Epithelial cell of proximal tubule (primary cell): ENCODE results near the gene NFATC2IP. TPM values are rescaled to one million over a fixed set of nuclear protein-coding genes. Genes with fewer than 3 reads are reported as not detected.

Experiments
- DNase-seq: peaks from one replicate; pipeline ENCODE4 v3.0.0-alpha.2; 2011; ENCODE audit warnings: low read depth
- H3K4me3 ChIP-seq: 2 replicates; pipeline ENCODE4 v1.5.1; 2011; ENCODE audit warnings: low read depth, mild to moderate bottlenecking, low read length
- CTCF ChIP-seq: conservative IDR thresholded peaks from 2 replicates; pipeline ENCODE4 v1.5.1; 2012; ENCODE audit warnings: low read depth, mild to moderate bottlenecking, low read length
- total RNA-seq: library from RNA; depleted of rRNA; stranded (reverse); fragments of >200 nt; gene quantifications from 2 replicates; pipeline ENCODE4 v1.2.3, GENCODE V29; 2015

Gene NFATC2IP
- total RNA-seq = 24.7 and 35.1 TPM in 2 replicates

GRCh38 chr16:28950648-28951409 lies at the start of gene NFATC2IP:
TSS of gene NFATC2IP (plus strand) at chr16:28950937. CDS start at chr16:28951012, 75 bp downstream.
- peak within 1 kb of the TSS; percentile 97 for H3K4me3 ChIP-seq
- TF ChIP-seq CTCF = no peak
- DNase-seq = peak; percentile 96

GRCh38 chr16:28901862-28902261 lies 48.9 kb upstream of the NFATC2IP start:
- no peak for TF ChIP-seq CTCF
- no peak for DNase-seq

GRCh38 chr16:28902909-28903308 lies 47.8 kb upstream of the NFATC2IP start:
- H3K4me3 ChIP-seq = no peak overlapping the region
- TF ChIP-seq CTCF = no peak
- DNase-seq = no peak

More at GRCh38 chr16:28901862-28902261, 48.9 kb upstream of the NFATC2IP start:
- H3K4me3 ChIP-seq = no peak overlapping the region

GRCh38 chr16:28903344-28904042 lies 47.2 kb upstream of the NFATC2IP start:
- no peak overlapping the region for H3K4me3 ChIP-seq
- no peak for TF ChIP-seq CTCF
- no peak for DNase-seq

GRCh38 chr16:28904363-28904762 lies 46.4 kb upstream of the NFATC2IP start:
- no peak overlapping the region for H3K4me3 ChIP-seq
- no peak for DNase-seq
- TF ChIP-seq CTCF = no peak

- no peak overlapping the region for H3K4me3 ChIP-seq
- no peak for DNase-seq
- TF ChIP-seq CTCF = no peak
Measured at GRCh38 chr16:28904828-28905227, 45.9 kb upstream of the NFATC2IP start.
